ENCODE data around the gene AMT.

AMT gene

DNA sequence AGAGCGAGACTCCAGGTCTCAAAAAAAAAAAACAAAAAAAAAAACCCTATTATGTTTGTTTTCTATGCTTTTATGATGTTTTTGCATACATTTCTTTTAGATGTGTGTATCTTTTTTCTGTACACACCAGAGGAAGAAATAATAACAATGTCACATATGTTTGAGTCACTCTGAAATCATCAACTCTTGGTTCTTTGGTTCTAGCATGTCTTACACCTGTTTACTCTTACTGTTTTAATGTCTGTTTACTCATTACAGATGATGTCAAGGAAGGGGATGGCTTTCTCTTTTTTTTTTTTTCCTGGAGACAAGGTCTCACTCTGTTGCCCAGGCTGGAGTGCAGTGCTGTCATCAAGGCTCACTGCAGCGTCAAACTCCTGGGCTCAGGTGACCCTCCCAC lies 34.6 kb downstream of the AMT start:
- DNase-seq, result no peak

- DNase-seq, result no peak
Observed at GRCh38 chr3:49386056-49386756, 36.1 kb downstream of the AMT start.

DNA sequence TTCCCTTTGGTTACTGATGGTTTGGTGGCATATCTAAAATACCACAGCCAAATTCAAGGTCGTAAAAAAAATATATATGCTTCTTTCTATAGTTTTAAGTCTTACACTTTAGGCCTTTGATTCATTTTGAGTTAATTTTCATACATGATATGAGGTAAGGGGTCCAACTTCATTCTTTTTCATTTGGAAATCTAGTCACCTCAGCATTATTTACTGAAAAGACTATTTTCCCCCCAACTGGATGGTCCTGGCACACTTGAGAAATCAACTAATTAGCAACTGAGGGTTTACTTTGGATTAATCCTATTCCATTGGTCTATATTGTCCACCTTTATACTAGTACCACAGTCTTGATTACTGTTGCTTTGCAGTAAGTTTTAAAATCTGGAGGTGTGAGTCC lies 36.7 kb downstream of the AMT start:
- DNase-seq, result no peak

- no peak for DNase-seq
Observed at GRCh38 chr3:49383387-49383786, 38.9 kb downstream of the AMT start.

GRCh38 chr3:49378249-49378895 lies 43.9 kb downstream of the AMT start:
- no peak for DNase-seq

- no peak for DNase-seq
Observed at GRCh38 chr3:49377483-49377882, 44.8 kb downstream of the AMT start.

DNA sequence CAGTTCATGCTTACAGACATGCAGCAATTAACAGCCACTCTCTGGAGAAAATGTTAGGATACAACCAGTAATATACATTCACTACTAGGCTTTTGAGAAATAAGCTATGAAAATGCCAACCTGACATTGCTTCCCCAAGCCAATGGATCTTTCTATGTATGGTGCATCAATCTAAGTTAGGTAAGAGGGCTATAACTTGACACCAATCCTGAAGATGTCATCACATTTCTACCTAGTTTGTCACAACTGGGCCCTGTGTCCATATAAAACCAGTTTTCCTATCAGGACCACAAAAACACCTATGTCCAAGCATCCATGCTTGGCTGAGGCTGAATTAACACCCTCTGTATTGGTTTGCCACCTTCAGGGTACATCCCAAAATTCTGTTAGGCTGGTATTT lies 50.3 kb downstream of the AMT start:
- no peak for DNase-seq

DNA sequence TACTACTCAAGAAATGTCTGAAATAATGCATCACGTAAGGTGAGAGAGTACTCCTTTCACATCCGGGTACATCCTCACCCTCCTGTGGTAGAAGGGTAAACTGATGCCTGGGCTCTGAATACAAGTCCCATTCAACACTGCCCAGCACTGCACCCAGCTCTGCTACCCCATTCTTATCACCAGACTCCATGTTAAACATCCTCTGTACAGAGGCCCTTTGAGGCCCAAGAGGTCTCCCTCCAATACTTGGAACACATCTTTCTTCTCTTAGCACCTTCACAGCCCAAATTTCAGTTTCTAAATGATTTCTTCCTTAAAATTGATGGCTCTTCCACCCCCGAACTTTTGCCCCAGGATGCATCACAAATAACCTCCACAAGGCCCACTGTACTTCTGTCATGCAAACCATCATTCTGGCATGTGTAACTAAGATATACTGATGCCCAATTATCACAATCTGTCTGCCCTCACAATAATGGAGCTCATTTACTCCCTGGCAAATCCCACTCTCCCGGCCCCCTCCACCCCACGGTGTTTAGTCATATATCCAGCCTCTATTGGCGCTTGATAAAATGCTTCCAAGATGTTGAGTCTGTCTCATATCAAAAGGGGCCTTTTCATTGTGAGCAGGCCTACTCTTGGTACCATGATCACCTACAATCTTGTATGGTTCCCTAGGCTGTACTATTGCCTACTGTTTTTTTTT lies 51.5 kb downstream of the AMT start:
- DNase-seq, result no peak
